ENCODE data around the gene DDX10. TPM values are rescaled to one million over a fixed set of nuclear protein-coding genes. Genes with fewer than 3 reads are reported as not detected.

Gene DDX10
- total and polyA plus RNA-seq, 9 of the 15 experiments (the other 6 are each of a cell fraction or from before 2014, with no cell fraction given) = 33.9 to 94.6 (median 50.7) TPM

GRCh38 chr11:108724974-108725689 lies 60.3 kb downstream of the DDX10 start (continued):
- no peak for TF ChIP-seq NR2C2 (CRISPR knock-in tag; IDR thresholded peaks at IDR 0.05)
- no peak for TF ChIP-seq NR2C2 (tag; IDR thresholded peaks at IDR 0.05)
- TF ChIP-seq CHD2 (IDR thresholded peaks at IDR 0.05; ENCODE audit: low read depth, low read length) = no peak
- no peak for TF ChIP-seq ZNF668 (CRISPR knock-in tag; IDR thresholded peaks at IDR 0.05)
- TF ChIP-seq MAFF (IDR thresholded peaks at IDR 0.05; ENCODE audit: low read length) = peak; percentile 55
- TF ChIP-seq ZNF717 (CRISPR knock-in tag; IDR thresholded peaks at IDR 0.05) = no peak
- no peak for TF ChIP-seq E2F5 (CRISPR knock-in tag; IDR thresholded peaks at IDR 0.05)
- TF ChIP-seq TRIM24 (IDR thresholded peaks at IDR 0.05) = 0 out of 4 replicates have a peak, but pooled peaks of 1 of the 2 experiments have one; percentile 16
- TF ChIP-seq FOXK2 (conservative IDR thresholded peaks at IDR 0.05 in 1 of 2, IDR thresholded peaks at IDR 0.05 in 1 of 2; ENCODE audit: low read depth in 2 of 2) = no peak
- no peak for TF ChIP-seq ZBTB1 (CRISPR knock-in tag; IDR thresholded peaks at IDR 0.05; ENCODE audit: borderline replicate concordance, low read depth)
- TF ChIP-seq CEBPG (CRISPR knock-in tag; IDR thresholded peaks at IDR 0.05) = no peak
- TF ChIP-seq CEBPG (tag; conservative IDR thresholded peaks at IDR 0.05 in 1 of 2, IDR thresholded peaks at IDR 0.05 in 1 of 2) = no peak
- TF ChIP-seq PRPF4 (IDR thresholded peaks at IDR 0.05; ENCODE audit: insufficient read depth, low read depth, low read length, poor library complexity, severe bottlenecking) = no peak
- TF ChIP-seq ZNF449 (CRISPR knock-in tag; IDR thresholded peaks at IDR 0.05) = no peak
- no peak for TF ChIP-seq RCOR1 (IDR thresholded peaks at IDR 0.05; ENCODE audit: borderline replicate concordance in 1 of 2, low read depth in 2 of 2, low read length in 2 of 2)
- no peak for TF ChIP-seq ZNF76 (CRISPR knock-in tag; IDR thresholded peaks at IDR 0.05; ENCODE audit: borderline replicate concordance)
- no peak for TF ChIP-seq ZNF436 (CRISPR knock-in tag; IDR thresholded peaks at IDR 0.05)
- TF ChIP-seq HMBOX1 (IDR thresholded peaks at IDR 0.05) = no peak
- no peak for TF ChIP-seq HBP1 (CRISPR knock-in tag; IDR thresholded peaks at IDR 0.05)
- no peak for TF ChIP-seq ZNF75A (CRISPR knock-in tag; IDR thresholded peaks at IDR 0.05)
